Body of pancreas (tissue), 4 donors: ENCODE data around the gene GNB1.

ENCODE experiments used
- CTCF ChIP-seq, 7 experiments: fragments of 450-650 bp in 4 of 7; fragments of 200-600 bp in 3 of 7; sonication (generic) in 3 of 7; IDR thresholded peaks; one replicate each; pipeline ENCODE4 v1.5.1; 2016 to 2019; ENCODE audit warnings: antibody characterized with exemption in 7 of 7
- POLR2A ChIP-seq, 3 donors: fragments of 450-650 bp; IDR thresholded peaks; one replicate each; pipeline ENCODE4 v1.6.1; 2016; ENCODE audit warnings: antibody characterized with exemption in 3 of 3, mild to moderate bottlenecking in 2 of 3

GRCh38 chr1:1832166-1832565 lies 58.7 kb downstream of the GNB1 start:
- TF ChIP-seq CTCF (IDR thresholded peaks at IDR 0.05) (no peak), POLR2A (IDR thresholded peaks at IDR 0.05) (no peak)
